HepG2 (cell line): ENCODE data around the gene BCL2L11. TPM values are rescaled to one million over a fixed set of nuclear protein-coding genes. Genes with fewer than 3 reads are reported as not detected.

Experiments
- ARID2 ChIP-seq: sonication (generic); formaldehyde crosslinking; IDR thresholded peaks from 2 replicates; pipeline ENCODE4 v1.8.1; 2022; ENCODE audit warnings: mild to moderate bottlenecking, missing genetic modification reagents, borderline replicate concordance
- ATF3 ChIP-seq: sonication (generic); formaldehyde crosslinking; IDR thresholded peaks from 2 replicates; pipeline ENCODE4 v1.4.0; 2020; ENCODE audit warnings: missing genetic modification reagents
- CEBPG ChIP-seq: IDR thresholded peaks from 2 replicates; pipeline ENCODE4 v1.6.1; 2016
- CSRNP1 ChIP-seq: sonication (generic); formaldehyde crosslinking; IDR thresholded peaks from 2 replicates; pipeline ENCODE4 v1.8.1; 2023; ENCODE audit warnings: mild to moderate bottlenecking, missing genetic modification reagents
- FOXP1 ChIP-seq, 2 experiments: fragments of 450-650 bp in 1 of 2; IDR thresholded peaks; 2 replicates each; pipeline ENCODE4 v1.6.1; 2017 to 2018; ENCODE audit warnings: antibody characterized with exemption in 1 of 2
- JUNB ChIP-seq: sonication (generic); formaldehyde crosslinking; IDR thresholded peaks from 2 replicates; pipeline ENCODE4 v1.8.0; 2022; ENCODE audit warnings: missing genetic modification reagents, mild to moderate bottlenecking, borderline replicate concordance
- RFXAP ChIP-seq: sonication (generic); formaldehyde crosslinking; IDR thresholded peaks from 2 replicates; pipeline ENCODE4 v1.4.0; 2020; ENCODE audit warnings: missing genetic modification reagents, borderline replicate concordance
- SCMH1 ChIP-seq: sonication (generic); formaldehyde crosslinking; IDR thresholded peaks from 2 replicates; pipeline ENCODE4 v1.9.0; 2021; ENCODE audit warnings: missing genetic modification reagents, mild to moderate bottlenecking, borderline replicate concordance
- SRSF9 ChIP-seq: fragments of 200-400 bp; formaldehyde crosslinking; IDR thresholded peaks from 2 replicates; pipeline ENCODE4 v1.6.1; 2018; ENCODE audit warnings: borderline replicate concordance, mild to moderate bottlenecking, low read depth, low read length; ENCODE audit not compliant: insufficient read depth, poor library complexity, severe bottlenecking
- TMF1 ChIP-seq: sonication (generic); formaldehyde crosslinking; IDR thresholded peaks from 2 replicates; pipeline ENCODE4 v1.8.1; 2022; ENCODE audit warnings: low read depth, missing genetic modification reagents
- U2AF2 ChIP-seq: fragments of 200-400 bp; formaldehyde crosslinking; IDR thresholded peaks from 2 replicates; pipeline ENCODE4 v1.6.1; 2017; ENCODE audit warnings: low read depth, mild to moderate bottlenecking, low read length
- USF2 ChIP-seq, 2 experiments: sonication (generic) in 1 of 2; formaldehyde crosslinking in 1 of 2; IDR thresholded peaks; 2 replicates each; pipeline versions ENCODE4 v1.5.1 to v1.6.1; 2011 to 2020; ENCODE audit warnings: borderline replicate concordance in 1 of 2, low read depth in 1 of 2, low read length in 1 of 2, mild to moderate bottlenecking in 1 of 2, missing genetic modification reagents in 1 of 2, moderate library complexity in 1 of 2
- ZC3H13 ChIP-seq: sonication (generic); formaldehyde crosslinking; IDR thresholded peaks from 2 replicates; pipeline ENCODE4 v1.8.1; 2023; ENCODE audit warnings: mild to moderate bottlenecking, missing genetic modification reagents, moderate library complexity
- polyA plus RNA-seq, 8 experiments: library from polyadenylated mRNA; depleted of rRNA in 3 of 8; stranded (reverse) in 7 of 8; unstranded in 1 of 8; fragments of >200 nt; fragmentation: Illumina TruSeq in 4 of 8; extraction: Trizol in 4 of 8; gene quantifications; 2 replicates each; pipeline versions ENCODE4 v1.2.1 to v1.2.3, GENCODE V29; 2011 to 2016; ENCODE audit warnings: low read depth in 4 of 8, missing spikeins in 1 of 8, mixed read lengths in 1 of 8; ENCODE audit not compliant: insufficient read depth in 1 of 8
- total RNA-seq, 5 experiments: library from RNA; depleted of rRNA; stranded (reverse); fragments of >200 nt; fragmentation: Illumina TruSeq; extraction: Trizol; gene quantifications; 2 replicates each; pipeline ENCODE4 v1.2.3, GENCODE V29; 2016; ENCODE audit warnings: low read depth in 1 of 5
- TF ChIP-seq, protein P1 (sequence below): sonication (generic); formaldehyde crosslinking; IDR thresholded peaks from 2 replicates; pipeline ENCODE4 v1.5.0; 2020; ENCODE audit warnings: mild to moderate bottlenecking, missing genetic modification reagents
- TF ChIP-seq, protein P2 (sequence below): sonication (generic); formaldehyde crosslinking; IDR thresholded peaks from 2 replicates; pipeline ENCODE4 v1.4.0; 2020; ENCODE audit warnings: missing genetic modification reagents, borderline replicate concordance

The BCL2L11 gene
- total and polyA plus RNA-seq, 2 of the 13 experiments (the other 11 are each of a cell fraction or from before 2014, with no cell fraction given) = 6.1 to 9.7 TPM

DNA sequence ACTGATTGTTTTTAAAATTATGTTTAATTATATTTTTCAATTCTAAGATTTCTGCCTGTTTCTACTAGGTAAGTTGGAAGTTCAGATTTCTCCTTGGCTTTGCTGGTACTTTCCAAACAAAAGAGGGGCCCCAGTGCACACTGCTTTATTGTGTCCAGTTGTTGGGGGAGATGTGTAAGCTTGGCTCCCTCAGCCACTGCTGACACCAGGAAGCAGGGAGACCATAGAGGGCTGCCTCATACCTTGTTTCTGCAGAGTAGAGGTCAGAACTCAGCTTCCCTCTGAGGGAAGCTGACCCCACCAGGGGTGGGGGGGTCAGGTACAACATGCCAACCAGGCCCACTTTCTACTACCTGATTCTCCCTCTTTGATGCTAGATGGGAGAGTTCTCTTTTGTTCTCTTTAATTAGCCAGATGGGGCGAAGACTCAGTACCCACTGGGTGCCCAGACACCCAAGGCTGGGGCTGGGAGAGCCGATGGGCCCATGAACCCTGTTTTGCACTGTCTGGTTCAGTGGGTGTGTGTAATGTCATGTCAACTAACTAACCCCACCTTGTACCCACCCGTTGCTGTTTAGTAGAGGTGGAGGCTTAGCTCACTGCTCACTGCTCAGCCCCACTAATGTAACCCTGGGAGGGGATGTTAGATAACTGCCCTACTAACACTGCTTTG, 14.7 kb downstream of the BCL2L11 start (continued):
- TF ChIP-seq USF2 (IDR thresholded peaks at IDR 0.05; ENCODE audit: low read depth, low read length) (no peak), USF2 (CRISPR knock-in tag; IDR thresholded peaks at IDR 0.05; ENCODE audit: borderline replicate concordance) (no peak), SRSF9 (no peak), U2AF2 (no peak), JUNB (CRISPR knock-in tag) (no peak), ATF3 (CRISPR knock-in tag) (no peak), ZC3H13 (no peak), SCMH1 (no peak), RFXAP (CRISPR knock-in tag) (no peak), FOXP1 (IDR thresholded peaks at IDR 0.05) (no peak), FOXP1 (CRISPR knock-in tag; IDR thresholded peaks at IDR 0.05) (0 out of 2 replicates have a peak, but pooled peaks have one; percentile 19), CEBPG (CRISPR knock-in tag) (no peak), ARID2 (CRISPR knock-in tag) (peak; percentile 49; the same call in 1 of the 2 replicates), CSRNP1 (CRISPR knock-in tag) (0 out of 2 replicates have a peak, but pooled peaks have one; percentile 33), TMF1 (CRISPR knock-in tag) (0 out of 2 replicates have a peak, but pooled peaks have one; percentile 37)
- TF ChIP-seq, protein P1, sequence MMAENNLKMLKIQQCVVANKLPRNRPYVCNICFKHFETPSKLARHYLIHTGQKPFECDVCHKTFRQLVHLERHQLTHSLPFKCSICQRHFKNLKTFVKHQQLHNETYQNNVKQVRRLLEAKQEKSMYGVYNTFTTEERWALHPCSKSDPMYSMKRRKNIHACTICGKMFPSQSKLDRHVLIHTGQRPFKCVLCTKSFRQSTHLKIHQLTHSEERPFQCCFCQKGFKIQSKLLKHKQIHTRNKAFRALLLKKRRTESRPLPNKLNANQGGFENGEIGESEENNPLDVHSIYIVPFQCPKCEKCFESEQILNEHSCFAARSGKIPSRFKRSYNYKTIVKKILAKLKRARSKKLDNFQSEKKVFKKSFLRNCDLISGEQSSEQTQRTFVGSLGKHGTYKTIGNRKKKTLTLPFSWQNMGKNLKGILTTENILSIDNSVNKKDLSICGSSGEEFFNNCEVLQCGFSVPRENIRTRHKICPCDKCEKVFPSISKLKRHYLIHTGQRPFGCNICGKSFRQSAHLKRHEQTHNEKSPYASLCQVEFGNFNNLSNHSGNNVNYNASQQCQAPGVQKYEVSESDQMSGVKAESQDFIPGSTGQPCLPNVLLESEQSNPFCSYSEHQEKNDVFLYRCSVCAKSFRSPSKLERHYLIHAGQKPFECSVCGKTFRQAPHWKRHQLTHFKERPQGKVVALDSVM (CRISPR knock-in tag) = no peak
- TF ChIP-seq, protein P2, sequence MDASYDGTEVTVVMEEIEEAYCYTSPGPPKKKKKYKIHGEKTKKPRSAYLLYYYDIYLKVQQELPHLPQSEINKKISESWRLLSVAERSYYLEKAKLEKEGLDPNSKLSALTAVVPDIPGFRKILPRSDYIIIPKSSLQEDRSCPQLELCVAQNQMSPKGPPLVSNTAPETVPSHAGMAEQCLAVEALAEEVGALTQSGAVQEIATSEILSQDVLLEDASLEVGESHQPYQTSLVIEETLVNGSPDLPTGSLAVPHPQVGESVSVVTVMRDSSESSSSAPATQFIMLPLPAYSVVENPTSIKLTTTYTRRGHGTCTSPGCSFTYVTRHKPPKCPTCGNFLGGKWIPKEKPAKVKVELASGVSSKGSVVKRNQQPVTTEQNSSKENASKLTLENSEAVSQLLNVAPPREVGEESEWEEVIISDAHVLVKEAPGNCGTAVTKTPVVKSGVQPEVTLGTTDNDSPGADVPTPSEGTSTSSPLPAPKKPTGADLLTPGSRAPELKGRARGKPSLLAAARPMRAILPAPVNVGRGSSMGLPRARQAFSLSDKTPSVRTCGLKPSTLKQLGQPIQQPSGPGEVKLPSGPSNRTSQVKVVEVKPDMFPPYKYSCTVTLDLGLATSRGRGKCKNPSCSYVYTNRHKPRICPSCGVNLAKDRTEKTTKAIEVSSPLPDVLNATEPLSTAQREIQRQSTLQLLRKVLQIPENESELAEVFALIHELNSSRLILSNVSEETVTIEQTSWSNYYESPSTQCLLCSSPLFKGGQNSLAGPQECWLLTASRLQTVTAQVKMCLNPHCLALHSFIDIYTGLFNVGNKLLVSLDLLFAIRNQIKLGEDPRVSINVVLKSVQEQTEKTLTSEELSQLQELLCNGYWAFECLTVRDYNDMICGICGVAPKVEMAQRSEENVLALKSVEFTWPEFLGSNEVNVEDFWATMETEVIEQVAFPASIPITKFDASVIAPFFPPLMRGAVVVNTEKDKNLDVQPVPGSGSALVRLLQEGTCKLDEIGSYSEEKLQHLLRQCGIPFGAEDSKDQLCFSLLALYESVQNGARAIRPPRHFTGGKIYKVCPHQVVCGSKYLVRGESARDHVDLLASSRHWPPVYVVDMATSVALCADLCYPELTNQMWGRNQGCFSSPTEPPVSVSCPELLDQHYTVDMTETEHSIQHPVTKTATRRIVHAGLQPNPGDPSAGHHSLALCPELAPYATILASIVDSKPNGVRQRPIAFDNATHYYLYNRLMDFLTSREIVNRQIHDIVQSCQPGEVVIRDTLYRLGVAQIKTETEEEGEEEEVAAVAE (CRISPR knock-in tag) = no peak
